ENCODE data around the gene SV2B. TPM values are rescaled to one million over a fixed set of nuclear protein-coding genes. Genes with fewer than 3 reads are reported as not detected.

The SV2B gene
- total RNA-seq, 1 experiment from 2014 or later: 3.9 TPM

DNA sequence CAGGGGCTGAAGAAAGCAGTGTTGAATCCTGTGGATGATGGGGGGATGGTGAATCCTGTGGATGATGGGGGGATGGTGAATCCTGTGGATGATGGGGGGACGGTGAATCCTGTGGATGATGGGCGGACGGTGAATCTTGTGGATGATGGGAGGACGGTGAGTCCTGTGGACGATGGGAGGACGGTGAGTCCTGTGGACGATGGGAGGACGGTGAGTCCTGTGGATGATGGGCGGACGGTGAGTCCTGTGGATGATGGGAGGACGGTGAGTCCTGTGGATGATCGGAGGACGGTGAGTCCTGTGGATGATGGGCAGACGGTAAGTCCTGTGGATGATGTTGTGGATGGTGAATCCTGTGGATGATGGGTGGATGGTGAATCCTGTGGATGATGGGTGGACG, 170.7 kb downstream of the SV2B start:
- POLR2A ChIA-PET (ENCODE audit: low non-redundant PET): no interaction called here

DNA sequence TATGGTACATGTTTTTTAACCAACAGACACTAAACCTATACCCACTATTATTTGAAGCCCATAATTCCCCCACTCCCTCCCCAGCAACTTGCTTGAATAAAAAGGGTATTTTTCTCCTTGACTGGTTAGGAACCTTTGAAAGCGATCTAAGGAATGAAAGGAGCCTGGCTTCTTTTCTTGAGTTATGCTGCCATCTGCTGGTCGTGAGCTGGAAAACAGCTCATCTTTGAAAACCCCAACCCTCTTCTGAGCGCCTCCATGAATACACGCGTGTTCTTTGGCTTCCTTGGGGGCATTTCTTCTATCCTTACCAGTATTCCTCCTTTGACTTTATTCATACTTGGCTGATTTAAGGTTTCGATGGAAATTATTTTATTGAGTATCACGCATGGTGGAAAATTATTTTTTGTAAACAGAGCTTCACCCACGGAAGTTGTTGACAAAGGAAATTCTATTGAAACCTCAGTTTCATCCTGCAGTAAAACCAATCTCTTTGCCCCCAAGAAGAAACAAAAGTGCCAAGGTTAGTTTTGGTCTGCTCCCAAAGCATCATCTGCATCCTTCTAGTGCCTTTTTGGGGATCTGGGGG, 171.6 kb downstream of the SV2B start:
- ChIA-PET POLR2A (ENCODE audit: low non-redundant PET) (no interaction called here), CTCF (interaction anchor here (0.5 to 2.8 kb wide), 8 partner anchors 11 to 1503 kb away, joined by 3 to 31 read pairs (median 4); partner anchors contain the start of genes HDDC3 and UNC45A)
- H3K27me3 ChIP-seq (replicated peaks; ENCODE audit: insufficient read depth, low read depth, low read length, poor library complexity): no peaks in the 10 kb centered on the region
- BruUV-seq (replicated peaks): no TSS peak
- H3K4me3 ChIP-seq (ENCODE audit: low read depth, low read length, poor library complexity, severe bottlenecking): no peak overlapping the region
- intact Hi-C loops (cut with micrococcal nuclease; ENCODE audit: unreplicated experiment): loop anchor here (1.0 to 10.0 kb wide), 3 partner anchors 215 to 367 kb away; partner anchors contain the start of gene MAN2A2
- DNase-seq (ENCODE audit: low spot score): peak; percentile 81
- no peaks in the 10 kb centered on the region for H3K36me3 ChIP-seq (ENCODE audit: insufficient read depth, low read length, poor library complexity, severe bottlenecking)
- TF ChIP-seq, protein P1, sequence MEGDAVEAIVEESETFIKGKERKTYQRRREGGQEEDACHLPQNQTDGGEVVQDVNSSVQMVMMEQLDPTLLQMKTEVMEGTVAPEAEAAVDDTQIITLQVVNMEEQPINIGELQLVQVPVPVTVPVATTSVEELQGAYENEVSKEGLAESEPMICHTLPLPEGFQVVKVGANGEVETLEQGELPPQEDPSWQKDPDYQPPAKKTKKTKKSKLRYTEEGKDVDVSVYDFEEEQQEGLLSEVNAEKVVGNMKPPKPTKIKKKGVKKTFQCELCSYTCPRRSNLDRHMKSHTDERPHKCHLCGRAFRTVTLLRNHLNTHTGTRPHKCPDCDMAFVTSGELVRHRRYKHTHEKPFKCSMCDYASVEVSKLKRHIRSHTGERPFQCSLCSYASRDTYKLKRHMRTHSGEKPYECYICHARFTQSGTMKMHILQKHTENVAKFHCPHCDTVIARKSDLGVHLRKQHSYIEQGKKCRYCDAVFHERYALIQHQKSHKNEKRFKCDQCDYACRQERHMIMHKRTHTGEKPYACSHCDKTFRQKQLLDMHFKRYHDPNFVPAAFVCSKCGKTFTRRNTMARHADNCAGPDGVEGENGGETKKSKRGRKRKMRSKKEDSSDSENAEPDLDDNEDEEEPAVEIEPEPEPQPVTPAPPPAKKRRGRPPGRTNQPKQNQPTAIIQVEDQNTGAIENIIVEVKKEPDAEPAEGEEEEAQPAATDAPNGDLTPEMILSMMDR (conservative IDR thresholded peaks at IDR 0.05; ENCODE audit: low read depth, low read length): peak; percentile 88
- TF ChIP-seq EZH2 (IDR thresholded peaks at IDR 0.05; ENCODE audit: borderline replicate concordance, low read depth, low read length, poor library complexity, severe bottlenecking): no peak
- H3K9me3 ChIP-seq (ENCODE audit: low read depth, low read length, poor library complexity, severe bottlenecking): peaks cover 11% of the 10 kb centered on the region
- H3K4me1 ChIP-seq (ENCODE audit: insufficient read depth, low read length, poor library complexity, severe bottlenecking): no peaks in the 10 kb centered on the region
- H3K27ac ChIP-seq (ENCODE audit: low read depth, low read length, poor library complexity, severe bottlenecking): no peak overlapping the region

More for the DNA sequence above, 170.7 kb downstream of the SV2B start:
- Histone ChIP-seq H3K4me1 (ENCODE audit: insufficient read depth, low read length, poor library complexity, severe bottlenecking) (no peaks in the 10 kb centered on the region), H3K36me3 (ENCODE audit: insufficient read depth, low read length, poor library complexity, severe bottlenecking) (no peaks in the 10 kb centered on the region), H3K9me3 (ENCODE audit: low read depth, low read length, poor library complexity, severe bottlenecking) (peaks cover 3% of the 10 kb centered on the region), H3K27me3 (replicated peaks; ENCODE audit: insufficient read depth, low read depth, low read length, poor library complexity) (no peaks in the 10 kb centered on the region), H3K4me3 (ENCODE audit: low read depth, low read length, poor library complexity, severe bottlenecking) (no peak overlapping the region), H3K27ac (ENCODE audit: low read depth, low read length, poor library complexity, severe bottlenecking) (no peak overlapping the region)
- intact Hi-C loops (cut with micrococcal nuclease; ENCODE audit: unreplicated experiment): loop anchor here (1.0 to 10.0 kb wide), 3 partner anchors 214 to 366 kb away; partner anchors contain the start of gene MAN2A2
- DNase-seq (ENCODE audit: low spot score): no peak
- no peak for TF ChIP-seq EZH2 (IDR thresholded peaks at IDR 0.05; ENCODE audit: borderline replicate concordance, low read depth, low read length, poor library complexity, severe bottlenecking)
- TF ChIP-seq, protein P1 (conservative IDR thresholded peaks at IDR 0.05; ENCODE audit: low read depth, low read length): no peak
- CTCF ChIA-PET: no interaction called here
- no TSS peak for BruUV-seq (replicated peaks)

DNA sequence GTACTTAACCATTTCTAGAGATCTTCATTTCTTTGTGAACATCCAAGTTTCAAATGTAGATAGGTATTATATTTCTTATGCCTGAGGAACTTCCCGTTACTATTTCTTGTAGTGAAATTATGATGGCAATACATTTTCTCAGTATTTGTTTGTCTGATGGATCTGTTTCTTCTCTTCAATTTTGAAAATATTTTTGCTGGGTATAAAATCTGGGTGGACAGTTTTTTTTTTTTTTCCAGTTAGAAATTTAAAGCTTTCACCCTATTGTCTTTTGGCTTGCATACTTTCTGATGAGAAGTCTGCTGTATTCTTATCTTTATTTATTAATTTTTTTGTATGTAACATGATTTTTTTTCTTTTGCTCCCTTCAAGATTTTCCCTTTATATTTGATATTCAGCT, 175.8 kb downstream of the SV2B start:
- no peak for DNase-seq (ENCODE audit: low spot score)
- Histone ChIP-seq H3K4me1 (ENCODE audit: insufficient read depth, low read length, poor library complexity, severe bottlenecking) (no peaks in the 10 kb centered on the region), H3K9me3 (ENCODE audit: low read depth, low read length, poor library complexity, severe bottlenecking) (peaks cover 11% of the 10 kb centered on the region), H3K36me3 (ENCODE audit: insufficient read depth, low read length, poor library complexity, severe bottlenecking) (no peaks in the 10 kb centered on the region), H3K27ac (ENCODE audit: low read depth, low read length, poor library complexity, severe bottlenecking) (no peak overlapping the region), H3K27me3 (replicated peaks; ENCODE audit: insufficient read depth, low read depth, low read length, poor library complexity) (no peaks in the 10 kb centered on the region), H3K4me3 (ENCODE audit: low read depth, low read length, poor library complexity, severe bottlenecking) (no peak overlapping the region)
- TF ChIP-seq, protein P1 (conservative IDR thresholded peaks at IDR 0.05; ENCODE audit: low read depth, low read length): no peak
- BruUV-seq (replicated peaks): no TSS peak
- ChIA-PET POLR2A (ENCODE audit: low non-redundant PET) (interaction anchor here (0.7 kb wide), 1 partner anchor 796 kb away, joined by 3 read pairs; no protein-coding TSS in a partner anchor), CTCF (no interaction called here)
- intact Hi-C loops (cut with micrococcal nuclease; ENCODE audit: unreplicated experiment): loop anchor here (10.0 kb wide), 1 partner anchor 371 kb away; the partner anchor contains the start of gene MAN2A2

Measured in A673 (cell line).